Measurements from ENCODE around the gene PHLDA1.
A peak's percentile ranks its signal among the peaks of the same experiment; 100 is the strongest.

GRCh38 chr12:76080017-76080728 is 48.6 kb upstream of the PHLDA1 start:
- TF ChIP-seq CEBPB (IDR thresholded peaks at IDR 0.05; ENCODE audit: low read depth, low read length) = peak; percentile 58; the same call in 1 of the 2 replicates
- no peak for TF ChIP-seq CTCF (conservative IDR thresholded peaks at IDR 0.05; ENCODE audit: low read depth, low read length)
- no peak for TF ChIP-seq MXI1 (IDR thresholded peaks at IDR 0.05; ENCODE audit: borderline replicate concordance, low read depth, low read length)
- TF ChIP-seq SMC3 (IDR thresholded peaks at IDR 0.05; ENCODE audit: low read depth, low read length) = no peak
- TF ChIP-seq POLR2A (IDR thresholded peaks at IDR 0.05; ENCODE audit: low read depth, low read length) = no peak
- 0 out of 2 replicates have a peak, but pooled peaks have one; percentile 8 for TF ChIP-seq FOS (IDR thresholded peaks at IDR 0.05; ENCODE audit: low read depth, low read length)
- TF ChIP-seq RAD21 (IDR thresholded peaks at IDR 0.05; ENCODE audit: low read length) = no peak
- no peak for TF ChIP-seq USF2 (IDR thresholded peaks at IDR 0.05; ENCODE audit: low read depth, low read length)
- no peak for TF ChIP-seq RFX5 (IDR thresholded peaks at IDR 0.05; ENCODE audit: low read depth, low read length)
- no peak for TF ChIP-seq RCOR1 (IDR thresholded peaks at IDR 0.05; ENCODE audit: insufficient replicate concordance, low read length)
- no peak for TF ChIP-seq BHLHE40 (IDR thresholded peaks at IDR 0.05; ENCODE audit: low read depth, low read length)
